Measurements from ENCODE around the gene OTUB1. TPM values are rescaled to one million over a fixed set of nuclear protein-coding genes. Genes with fewer than 3 reads are reported as not detected.

OTUB1 gene
- total RNA-seq, 1 experiment from 2014 or later = 87.0 TPM

DNA sequence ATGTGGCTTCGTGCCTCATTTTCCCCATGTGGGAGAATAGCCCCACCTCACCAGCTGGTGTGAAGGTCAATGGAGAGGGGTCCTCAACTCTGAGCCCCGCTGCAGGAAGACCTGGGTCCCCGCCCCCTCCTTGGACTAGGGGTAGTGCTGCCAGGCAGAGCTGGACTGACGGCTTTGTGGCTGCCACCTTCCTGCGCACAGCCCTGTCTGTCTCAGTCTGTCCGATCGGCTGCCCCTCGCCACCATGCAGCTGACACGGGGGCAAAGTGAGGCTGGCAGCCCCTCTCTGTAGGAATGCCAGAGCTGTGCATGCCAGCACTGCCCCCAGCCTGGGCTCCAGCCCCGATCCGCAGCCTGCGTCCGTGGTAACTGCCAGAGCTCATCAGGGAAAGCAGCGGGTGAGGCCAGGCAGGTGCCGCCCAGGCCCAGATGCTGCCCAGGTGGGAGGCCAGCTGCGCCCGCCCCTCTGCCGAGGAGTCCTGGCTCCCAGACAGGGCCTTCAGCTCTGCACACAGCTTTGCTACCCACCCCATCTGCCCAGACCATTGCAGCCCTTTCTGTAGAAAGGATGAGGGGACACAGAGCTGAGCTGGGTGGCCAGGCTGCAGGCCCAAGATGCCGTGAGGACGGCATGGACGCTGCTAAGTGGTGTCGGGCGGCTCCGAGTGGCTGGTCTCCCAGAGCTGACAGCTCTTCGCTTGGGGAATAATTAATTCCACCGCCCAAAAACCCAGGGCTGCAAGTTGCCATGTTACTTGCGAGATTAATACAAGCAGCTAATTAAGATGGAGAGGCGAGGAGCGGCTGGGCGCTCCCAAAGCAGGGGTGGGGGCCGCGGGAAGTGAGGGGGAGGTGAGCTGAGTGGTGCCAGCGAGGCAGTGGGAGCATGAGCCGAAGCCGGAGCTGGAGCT, 30.0 kb downstream of the OTUB1 start:
- no peak overlapping the region for H2AFZ ChIP-seq (ENCODE audit: low read depth, low read length, poor library complexity, severe bottlenecking)
- TF ChIP-seq FOSL1 (IDR thresholded peaks at IDR 0.05; ENCODE audit: low read depth) = no peak
- no peak for TF ChIP-seq CEBPB (IDR thresholded peaks at IDR 0.05; ENCODE audit: low read depth)
- TF ChIP-seq SP1 (IDR thresholded peaks at IDR 0.05; ENCODE audit: low read depth) = no peak
- no peak for TF ChIP-seq POLR2AphosphoS5 (IDR thresholded peaks at IDR 0.05; ENCODE audit: low read depth, low read length)
- TF ChIP-seq SRF (IDR thresholded peaks at IDR 0.05; ENCODE audit: low read depth) = no peak
- no peak for TF ChIP-seq YY1 (IDR thresholded peaks at IDR 0.05; ENCODE audit: extremely low read depth, insufficient replicate concordance, low read depth, low read length)
- TF ChIP-seq CBX3 (IDR thresholded peaks at IDR 0.05; ENCODE audit: low read depth) = no peak
- TF ChIP-seq EZH2 (IDR thresholded peaks at IDR 0.05) = no peak
- no peak for TF ChIP-seq POLR2A (IDR thresholded peaks at IDR 0.05; ENCODE audit: borderline replicate concordance, extremely low read depth, insufficient read depth, insufficient read length)
- TF ChIP-seq TCF7L2 (IDR thresholded peaks at IDR 0.05; ENCODE audit: borderline replicate concordance, extremely low read depth, insufficient read depth, insufficient read length) = no peak
- no peak for TF ChIP-seq ZFX (IDR thresholded peaks at IDR 0.05)
- no peak for TF ChIP-seq EZH2phosphoT487 (IDR thresholded peaks at IDR 0.05; ENCODE audit: borderline replicate concordance)
- TF ChIP-seq EGR1 (IDR thresholded peaks at IDR 0.05; ENCODE audit: low read depth) = no peak
- TF ChIP-seq, protein P1, sequence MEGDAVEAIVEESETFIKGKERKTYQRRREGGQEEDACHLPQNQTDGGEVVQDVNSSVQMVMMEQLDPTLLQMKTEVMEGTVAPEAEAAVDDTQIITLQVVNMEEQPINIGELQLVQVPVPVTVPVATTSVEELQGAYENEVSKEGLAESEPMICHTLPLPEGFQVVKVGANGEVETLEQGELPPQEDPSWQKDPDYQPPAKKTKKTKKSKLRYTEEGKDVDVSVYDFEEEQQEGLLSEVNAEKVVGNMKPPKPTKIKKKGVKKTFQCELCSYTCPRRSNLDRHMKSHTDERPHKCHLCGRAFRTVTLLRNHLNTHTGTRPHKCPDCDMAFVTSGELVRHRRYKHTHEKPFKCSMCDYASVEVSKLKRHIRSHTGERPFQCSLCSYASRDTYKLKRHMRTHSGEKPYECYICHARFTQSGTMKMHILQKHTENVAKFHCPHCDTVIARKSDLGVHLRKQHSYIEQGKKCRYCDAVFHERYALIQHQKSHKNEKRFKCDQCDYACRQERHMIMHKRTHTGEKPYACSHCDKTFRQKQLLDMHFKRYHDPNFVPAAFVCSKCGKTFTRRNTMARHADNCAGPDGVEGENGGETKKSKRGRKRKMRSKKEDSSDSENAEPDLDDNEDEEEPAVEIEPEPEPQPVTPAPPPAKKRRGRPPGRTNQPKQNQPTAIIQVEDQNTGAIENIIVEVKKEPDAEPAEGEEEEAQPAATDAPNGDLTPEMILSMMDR (IDR thresholded peaks at IDR 0.05 in 2 of 3, conservative IDR thresholded peaks at IDR 0.05 in 1 of 3; ENCODE audit: borderline replicate concordance in 1 of 3, insufficient read depth in 1 of 3, low read depth in 2 of 3, low read length in 2 of 3) = no peak
- TF ChIP-seq JUND (IDR thresholded peaks at IDR 0.05) = no peak
- TF ChIP-seq, protein P2, sequence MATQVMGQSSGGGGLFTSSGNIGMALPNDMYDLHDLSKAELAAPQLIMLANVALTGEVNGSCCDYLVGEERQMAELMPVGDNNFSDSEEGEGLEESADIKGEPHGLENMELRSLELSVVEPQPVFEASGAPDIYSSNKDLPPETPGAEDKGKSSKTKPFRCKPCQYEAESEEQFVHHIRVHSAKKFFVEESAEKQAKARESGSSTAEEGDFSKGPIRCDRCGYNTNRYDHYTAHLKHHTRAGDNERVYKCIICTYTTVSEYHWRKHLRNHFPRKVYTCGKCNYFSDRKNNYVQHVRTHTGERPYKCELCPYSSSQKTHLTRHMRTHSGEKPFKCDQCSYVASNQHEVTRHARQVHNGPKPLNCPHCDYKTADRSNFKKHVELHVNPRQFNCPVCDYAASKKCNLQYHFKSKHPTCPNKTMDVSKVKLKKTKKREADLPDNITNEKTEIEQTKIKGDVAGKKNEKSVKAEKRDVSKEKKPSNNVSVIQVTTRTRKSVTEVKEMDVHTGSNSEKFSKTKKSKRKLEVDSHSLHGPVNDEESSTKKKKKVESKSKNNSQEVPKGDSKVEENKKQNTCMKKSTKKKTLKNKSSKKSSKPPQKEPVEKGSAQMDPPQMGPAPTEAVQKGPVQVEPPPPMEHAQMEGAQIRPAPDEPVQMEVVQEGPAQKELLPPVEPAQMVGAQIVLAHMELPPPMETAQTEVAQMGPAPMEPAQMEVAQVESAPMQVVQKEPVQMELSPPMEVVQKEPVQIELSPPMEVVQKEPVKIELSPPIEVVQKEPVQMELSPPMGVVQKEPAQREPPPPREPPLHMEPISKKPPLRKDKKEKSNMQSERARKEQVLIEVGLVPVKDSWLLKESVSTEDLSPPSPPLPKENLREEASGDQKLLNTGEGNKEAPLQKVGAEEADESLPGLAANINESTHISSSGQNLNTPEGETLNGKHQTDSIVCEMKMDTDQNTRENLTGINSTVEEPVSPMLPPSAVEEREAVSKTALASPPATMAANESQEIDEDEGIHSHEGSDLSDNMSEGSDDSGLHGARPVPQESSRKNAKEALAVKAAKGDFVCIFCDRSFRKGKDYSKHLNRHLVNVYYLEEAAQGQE (IDR thresholded peaks at IDR 0.05; ENCODE audit: low read depth) = no peak
- TF ChIP-seq, protein P3, sequence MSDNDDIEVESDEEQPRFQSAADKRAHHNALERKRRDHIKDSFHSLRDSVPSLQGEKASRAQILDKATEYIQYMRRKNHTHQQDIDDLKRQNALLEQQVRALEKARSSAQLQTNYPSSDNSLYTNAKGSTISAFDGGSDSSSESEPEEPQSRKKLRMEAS (IDR thresholded peaks at IDR 0.05) = no peak
- no peak for TF ChIP-seq SIN3A (IDR thresholded peaks at IDR 0.05; ENCODE audit: low read depth)
- TF ChIP-seq ELF1 (IDR thresholded peaks at IDR 0.05; ENCODE audit: borderline replicate concordance, low read depth) = no peak
- no peaks in the 10 kb centered on the region for H3K79me2 ChIP-seq (ENCODE audit: insufficient read depth, low read length)
- intact Hi-C loops (cut with micrococcal nuclease) = no loop called here
- no peaks in the 10 kb centered on the region for H3K9me3 ChIP-seq (ENCODE audit: control insufficient read depth in 1 of 2, insufficient read depth in 1 of 2, low read depth in 1 of 2, low read length in 2 of 2)
- no peaks in the 10 kb centered on the region for H3K4me1 ChIP-seq (ENCODE audit: control insufficient read depth in 1 of 2, insufficient read depth in 2 of 2, low read length in 2 of 2)
- H4K20me1 ChIP-seq (ENCODE audit: insufficient read depth) = no peaks in the 10 kb centered on the region
- no peaks in the 10 kb centered on the region for H3K36me3 ChIP-seq (ENCODE audit: control insufficient read depth in 1 of 2, insufficient read depth in 2 of 2, low read length in 2 of 2)
- ATAC-seq (no peak), DNase-seq (ENCODE audit: low read depth, low spot score) (no peak)
- no peaks in the 10 kb centered on the region for H3K9me2 ChIP-seq (ENCODE audit: insufficient read depth)
- POLR2A ChIA-PET = interaction anchor here (1.6 kb wide), 1 partner anchor 9 kb away, joined by 10 read pairs; no protein-coding TSS in a partner anchor
- RAD21 ChIA-PET (ENCODE audit: low non-redundant PET in 1 of 2, low total read pairs in 2 of 2, uncharacterized antibody in 2 of 2, unreplicated experiment in 2 of 2) = interaction anchor here in 1 of 2 experiments (0.6 kb wide), 1 partner anchor 8 kb away, joined by 3 read pairs; no protein-coding TSS in a partner anchor
- H3K27me3 ChIP-seq (ENCODE audit: insufficient read depth, low read length) = no peaks in the 10 kb centered on the region
- H3K4me3 ChIP-seq (replicated peaks in 1 of 2; ENCODE audit: low read depth in 1 of 2, low read length in 2 of 2) = no peak overlapping the region
- BruUV-seq (replicated peaks) = no TSS peak
- no peak overlapping the region for H3K4me2 ChIP-seq (ENCODE audit: low read length)
- CTCF ChIA-PET = no interaction called here
- no peak overlapping the region for H3K27ac ChIP-seq (ENCODE audit: low read depth, low read length)
- H3K9ac ChIP-seq (ENCODE audit: low read length) = no peak overlapping the region
